Type B pancreatic cell (in vitro differentiated cells): ENCODE data around the gene TIMP2. TPM values are rescaled to one million over a fixed set of nuclear protein-coding genes. Genes with fewer than 3 reads are reported as not detected.
A peak's percentile ranks its signal among the peaks of the same experiment; 100 is the strongest.

ENCODE experiments used
- DNase-seq: peaks from one replicate; pipeline ENCODE4 v3.0.0; 2021; ENCODE audit warnings: mixed read lengths; ENCODE audit not compliant: unreplicated experiment; ENCODE audit errors: extremely low spot score
- H3K27ac Mint-ChIP-seq: 2 replicates; pipeline ENCODE4 v1.8.0; 2021; ENCODE audit warnings: mild to moderate bottlenecking, mixed read lengths
- H3K27me3 Mint-ChIP-seq: 2 replicates; pipeline ENCODE4 v1.8.0; 2021; ENCODE audit warnings: mixed read lengths
- H3K36me3 Mint-ChIP-seq: 2 replicates; pipeline ENCODE4 v1.8.0; 2021; ENCODE audit warnings: mixed read lengths
- H3K4me1 Mint-ChIP-seq: one replicate; pipeline ENCODE4 v1.8.0; 2021; ENCODE audit warnings: mixed read lengths; ENCODE audit not compliant: unreplicated experiment
- H3K4me3 Mint-ChIP-seq: 2 replicates; pipeline ENCODE4 v1.8.0; 2021; ENCODE audit warnings: mild to moderate bottlenecking, mixed read lengths
- H3K9me3 Mint-ChIP-seq: 2 replicates; pipeline ENCODE4 v1.8.0; 2021; ENCODE audit warnings: mixed read lengths
- total RNA-seq: library from RNA; stranded (reverse); gene quantifications from 2 replicates; pipeline ENCODE4 v1.2.1, GENCODE V29; 2021; ENCODE audit warnings: low replicate concordance
- TF ChIP-seq, protein P1 (sequence below): fragments of 200-600 bp; sonication (generic); conservative IDR thresholded peaks from 2 replicates; pipeline ENCODE4 v1.5.0; 2021; ENCODE audit warnings: antibody characterized with exemption, mild to moderate bottlenecking

The TIMP2 gene
- total RNA-seq, 1 donor from 2014 or later = 125 TPM

DNA sequence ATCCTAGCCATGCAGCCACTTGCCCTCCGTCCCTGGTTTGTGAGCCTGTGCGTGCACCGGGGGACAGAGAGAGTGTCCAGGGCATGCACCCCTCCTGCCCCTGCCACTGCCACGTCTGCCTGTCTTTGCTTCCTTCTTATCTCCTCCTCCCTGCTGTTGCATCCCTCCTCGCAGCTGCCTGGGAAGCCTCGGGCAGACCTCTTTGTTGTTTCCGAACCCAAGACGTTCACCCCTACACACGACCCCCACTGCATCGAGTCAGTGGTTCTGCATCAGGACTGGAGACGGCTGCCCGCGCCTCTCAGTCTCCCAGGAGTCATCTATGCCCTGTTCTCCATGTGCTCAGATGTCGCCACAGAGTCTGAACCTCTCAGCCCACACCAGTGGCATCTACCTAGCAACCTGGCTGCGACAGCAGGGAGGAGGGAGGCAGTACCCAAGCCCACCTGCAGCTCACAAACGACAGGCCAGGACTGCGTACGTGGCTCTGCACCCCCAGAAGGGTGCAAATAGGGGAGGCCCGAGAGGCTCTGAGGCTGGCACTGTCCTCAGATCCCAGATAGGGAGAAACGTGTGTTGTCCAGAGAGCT is 5.2 kb downstream of the TIMP2 start:
- TF ChIP-seq, protein P1, sequence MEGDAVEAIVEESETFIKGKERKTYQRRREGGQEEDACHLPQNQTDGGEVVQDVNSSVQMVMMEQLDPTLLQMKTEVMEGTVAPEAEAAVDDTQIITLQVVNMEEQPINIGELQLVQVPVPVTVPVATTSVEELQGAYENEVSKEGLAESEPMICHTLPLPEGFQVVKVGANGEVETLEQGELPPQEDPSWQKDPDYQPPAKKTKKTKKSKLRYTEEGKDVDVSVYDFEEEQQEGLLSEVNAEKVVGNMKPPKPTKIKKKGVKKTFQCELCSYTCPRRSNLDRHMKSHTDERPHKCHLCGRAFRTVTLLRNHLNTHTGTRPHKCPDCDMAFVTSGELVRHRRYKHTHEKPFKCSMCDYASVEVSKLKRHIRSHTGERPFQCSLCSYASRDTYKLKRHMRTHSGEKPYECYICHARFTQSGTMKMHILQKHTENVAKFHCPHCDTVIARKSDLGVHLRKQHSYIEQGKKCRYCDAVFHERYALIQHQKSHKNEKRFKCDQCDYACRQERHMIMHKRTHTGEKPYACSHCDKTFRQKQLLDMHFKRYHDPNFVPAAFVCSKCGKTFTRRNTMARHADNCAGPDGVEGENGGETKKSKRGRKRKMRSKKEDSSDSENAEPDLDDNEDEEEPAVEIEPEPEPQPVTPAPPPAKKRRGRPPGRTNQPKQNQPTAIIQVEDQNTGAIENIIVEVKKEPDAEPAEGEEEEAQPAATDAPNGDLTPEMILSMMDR = no peak
- Mint-ChIP-seq H3K4me3 (peak overlapping the region; percentile 74), H3K9me3 (no peaks in the 10 kb centered on the region), H3K4me1 (peaks cover 53% of the 10 kb centered on the region), H3K36me3 (peaks cover 12% of the 10 kb centered on the region), H3K27ac (peak overlapping the region; percentile 78), H3K27me3 (no peaks in the 10 kb centered on the region)
- no peak for DNase-seq

DNA sequence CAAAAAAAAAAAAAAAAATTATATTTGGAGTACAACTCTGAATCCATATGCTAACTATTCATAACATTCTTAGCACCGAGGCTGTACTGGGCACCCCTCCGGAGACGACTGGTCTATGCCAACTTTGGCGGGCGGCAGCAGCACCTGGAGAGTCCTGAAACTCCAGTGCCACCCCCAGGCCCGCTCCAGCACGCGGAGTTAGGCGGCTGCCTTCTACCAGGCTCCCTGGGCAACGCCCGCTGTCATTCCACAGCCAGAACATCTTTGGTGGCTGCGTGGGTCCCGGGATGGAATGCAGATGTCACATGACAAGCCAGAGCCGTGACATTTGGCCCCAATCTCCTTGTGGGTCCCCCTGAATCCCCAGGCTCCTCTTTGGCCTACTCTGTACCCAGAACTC is 6.2 kb downstream of the TIMP2 start:
- H3K27ac Mint-ChIP-seq = no peak overlapping the region
- no peak overlapping the region for H3K4me3 Mint-ChIP-seq
- no peaks in the 10 kb centered on the region for H3K9me3 Mint-ChIP-seq
- DNase-seq = no peak
- H3K36me3 Mint-ChIP-seq = peaks cover 12% of the 10 kb centered on the region
- H3K27me3 Mint-ChIP-seq = no peaks in the 10 kb centered on the region
- peaks cover 54% of the 10 kb centered on the region for H3K4me1 Mint-ChIP-seq
- TF ChIP-seq, protein P1 = no peak

GRCh38 chr17:78917451-78918275 is 7.5 kb downstream of the TIMP2 start:
- peaks cover 48% of the 10 kb centered on the region for H3K4me1 Mint-ChIP-seq
- TF ChIP-seq, protein P1 = no peak
- DNase-seq = no peak

DNA sequence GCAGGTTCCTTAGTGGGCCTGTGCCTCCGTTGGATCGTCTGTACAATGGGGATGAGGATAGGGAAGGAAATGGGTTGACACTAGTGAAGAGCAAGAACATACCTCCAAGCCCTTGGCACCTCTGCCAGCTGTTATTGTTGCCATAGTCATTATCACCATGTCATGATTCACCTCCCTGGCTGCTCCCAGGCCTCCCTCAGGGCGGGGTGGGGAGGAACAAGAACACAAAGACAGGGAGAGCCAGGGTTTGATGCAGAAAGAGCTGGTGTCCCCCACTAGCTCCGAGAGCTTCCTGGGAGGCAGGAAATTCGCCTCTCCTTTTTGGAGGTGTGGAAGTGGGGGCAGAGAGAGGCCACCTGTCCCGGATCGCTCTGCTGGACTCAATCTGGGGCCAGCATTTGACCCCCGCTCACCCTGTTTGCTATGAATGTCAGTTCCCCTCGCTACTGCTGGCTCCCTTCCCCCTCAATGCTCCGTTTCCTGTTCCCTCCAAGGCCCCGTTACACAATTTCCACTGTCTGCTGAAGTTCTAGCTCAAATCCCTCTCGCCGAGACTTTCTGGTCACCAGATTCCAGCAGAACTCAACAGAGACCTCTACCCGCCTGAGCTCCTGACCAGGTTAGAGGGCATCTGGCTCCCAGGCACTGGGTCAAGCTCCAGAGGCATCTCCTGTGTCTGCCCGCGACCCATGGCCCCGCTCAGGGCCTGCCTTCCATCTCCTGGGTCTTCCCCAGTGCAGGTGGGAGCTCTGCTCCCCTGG is 9.1 kb downstream of the TIMP2 start:
- Mint-ChIP-seq H3K36me3 (peaks cover 15% of the 10 kb centered on the region), H3K27me3 (no peaks in the 10 kb centered on the region), H3K4me3 (no peak overlapping the region), H3K27ac (peak overlapping the region; percentile 78), H3K9me3 (no peaks in the 10 kb centered on the region), H3K4me1 (peaks cover 39% of the 10 kb centered on the region)
- no peak for DNase-seq
- TF ChIP-seq, protein P1 = no peak

More at GRCh38 chr17:78917451-78918275, 7.5 kb downstream of the TIMP2 start:
- Mint-ChIP-seq H3K36me3 (peaks cover 12% of the 10 kb centered on the region), H3K27ac (peak overlapping the region; percentile 40), H3K27me3 (no peaks in the 10 kb centered on the region), H3K4me3 (no peak overlapping the region), H3K9me3 (no peaks in the 10 kb centered on the region)

DNA sequence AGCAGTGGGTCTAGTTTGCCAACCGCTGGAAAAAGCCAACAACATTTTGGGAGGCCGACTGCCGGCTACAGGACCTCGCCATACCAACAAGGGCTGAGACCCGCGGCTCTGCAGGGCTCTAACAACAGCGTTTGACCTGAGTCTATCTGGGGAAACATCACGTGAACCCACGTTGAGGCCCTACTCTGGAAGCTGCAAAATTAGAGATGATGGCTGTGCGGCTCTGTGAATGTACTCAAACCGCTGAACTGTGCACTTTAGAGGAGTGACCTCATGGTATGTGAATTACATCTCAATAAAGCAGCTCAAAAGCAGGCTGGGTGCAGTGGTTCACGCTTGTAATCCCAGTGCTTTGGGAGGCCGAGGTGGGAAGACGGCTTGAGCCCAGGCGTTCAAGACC is 12.1 kb downstream of the TIMP2 start:
- Mint-ChIP-seq H3K9me3 (no peaks in the 10 kb centered on the region), H3K4me3 (no peak overlapping the region), H3K27me3 (no peaks in the 10 kb centered on the region), H3K4me1 (peaks cover 32% of the 10 kb centered on the region), H3K36me3 (peaks cover 19% of the 10 kb centered on the region), H3K27ac (no peak overlapping the region)
- no peak for DNase-seq
- TF ChIP-seq, protein P1 = no peak
